Cardiac muscle cell (in vitro differentiated cells and primary cell): ENCODE results near the gene TBXA2R. TPM values are rescaled to one million over a fixed set of nuclear protein-coding genes. Genes with fewer than 3 reads are reported as not detected.

Experiments used
- DNase-seq, 2 donors: peaks; one replicate each; pipeline versions ENCODE4 v3.0.0 to v3.0.0-alpha.2; 2010 to 2017; ENCODE audit warnings: low read depth in 1 of 2, low spot score in 1 of 2
- H3K27ac ChIP-seq: fragments of 200-600 bp; sonication (generic); 2 replicates; pipeline ENCODE4 v1.5.1; 2016
- H3K27me3 ChIP-seq: fragments of 200-600 bp; sonication (generic); 2 replicates; pipeline ENCODE4 v1.6.0; 2016; ENCODE audit warnings: control low read depth
- H3K36me3 ChIP-seq: fragments of 200-600 bp; sonication (generic); 2 replicates; pipeline ENCODE4 v1.5.1; 2016; ENCODE audit warnings: control low read depth
- H3K4me1 ChIP-seq: fragments of 200-600 bp; sonication (generic); 2 replicates; pipeline ENCODE4 v1.8.1; 2017; ENCODE audit warnings: low read depth, mild to moderate bottlenecking, mixed run types
- H3K4me3 ChIP-seq: fragments of 200-600 bp; sonication (generic); 2 replicates; pipeline ENCODE4 v1.5.1; 2016; ENCODE audit warnings: mild to moderate bottlenecking
- H3K9me3 ChIP-seq: fragments of 200-600 bp; sonication (generic); 2 replicates; pipeline ENCODE4 v1.5.1; 2017; ENCODE audit warnings: low read depth, mild to moderate bottlenecking, control low read depth
- CTCF ChIP-seq: IDR thresholded peaks from 2 replicates; pipeline ENCODE4 v1.5.1; 2012; ENCODE audit warnings: low read depth, mild to moderate bottlenecking, low read length
- polyA plus RNA-seq: library from polyadenylated mRNA; unstranded; fragments of >200 nt; fragmentation: Nextera tagmentation; extraction: Ambion mirVana; gene quantifications from 2 replicates; pipeline ENCODE4 v1.2.1, GENCODE V29; 2016
- total RNA-seq: library from RNA; depleted of rRNA; stranded (reverse); fragments of >200 nt; gene quantifications from 2 replicates; pipeline ENCODE4 v1.2.3, GENCODE V29; 2016

Gene TBXA2R
- total and polyA plus RNA-seq, 2 experiments from 2014 or later: 0.15 to 1.0 TPM

GRCh38 chr19:3555653-3556422, 50.8 kb downstream of the TBXA2R start:
- no peak for TF ChIP-seq CTCF
- H3K36me3 ChIP-seq: no peaks in the 10 kb centered on the region
- H3K9me3 ChIP-seq: no peaks in the 10 kb centered on the region
- no peak for DNase-seq
- H3K4me1 ChIP-seq: no peaks in the 10 kb centered on the region
- no peak overlapping the region for H3K4me3 ChIP-seq
- H3K27ac ChIP-seq: no peak overlapping the region
- no peaks in the 10 kb centered on the region for H3K27me3 ChIP-seq

GRCh38 chr19:3554254-3555083, 52.2 kb downstream of the TBXA2R start:
- TF ChIP-seq CTCF: no peak
- DNase-seq: no peak
- H3K4me3 ChIP-seq: no peak overlapping the region
- H3K9me3 ChIP-seq: no peaks in the 10 kb centered on the region
- no peaks in the 10 kb centered on the region for H3K36me3 ChIP-seq
- H3K27ac ChIP-seq: no peak overlapping the region
- no peaks in the 10 kb centered on the region for H3K27me3 ChIP-seq
- no peaks in the 10 kb centered on the region for H3K4me1 ChIP-seq

- H3K4me3 ChIP-seq: no peak overlapping the region
- H3K36me3 ChIP-seq: no peaks in the 10 kb centered on the region
- H3K9me3 ChIP-seq: no peaks in the 10 kb centered on the region
- no peaks in the 10 kb centered on the region for H3K4me1 ChIP-seq
- H3K27me3 ChIP-seq: no peaks in the 10 kb centered on the region
- H3K27ac ChIP-seq: no peak overlapping the region
- no peak for TF ChIP-seq CTCF
- no peak for DNase-seq
These were observed 54.9 kb downstream of the TBXA2R start for GRCh38 chr19:3551792-3552095.

GRCh38 chr19:3550947-3551791, 55.5 kb downstream of the TBXA2R start:
- TF ChIP-seq CTCF: no peak
- Histone ChIP-seq H3K27me3 (no peaks in the 10 kb centered on the region), H3K36me3 (no peaks in the 10 kb centered on the region), H3K4me1 (no peaks in the 10 kb centered on the region), H3K4me3 (no peak overlapping the region), H3K27ac (no peak overlapping the region), H3K9me3 (no peaks in the 10 kb centered on the region)
- DNase-seq: no peak

GRCh38 chr19:3549816-3550215, 56.9 kb downstream of the TBXA2R start:
- H3K27me3 ChIP-seq: no peaks in the 10 kb centered on the region
- no peaks in the 10 kb centered on the region for H3K4me1 ChIP-seq
- H3K4me3 ChIP-seq: no peak overlapping the region
- H3K27ac ChIP-seq: no peak overlapping the region
- no peak for TF ChIP-seq CTCF
- no peak for DNase-seq
- no peaks in the 10 kb centered on the region for H3K36me3 ChIP-seq
- no peaks in the 10 kb centered on the region for H3K9me3 ChIP-seq
